Body of pancreas (tissue), 4 donors: Measurements from ENCODE around the gene AQP6. TPM values are rescaled to one million over a fixed set of nuclear protein-coding genes. Genes with fewer than 3 reads are reported as not detected.

ENCODE experiments used
- ATAC-seq: fragments of 150-250 bp; one replicate; pipeline ENCODE4 v1.9.1; 2016
- DNase-seq, 4 donors: peaks; one replicate each; pipeline ENCODE4 v3.0.0-alpha.2; 2019
- H3K27ac ChIP-seq, 4 donors: fragments of 200-600 bp; sonication (generic); 1 replicate in 3 of 4; 2 replicates in 1 of 4; pipeline versions ENCODE4 v1.5.1 to v1.6.1; 2016 to 2019; ENCODE audit warnings: mild to moderate bottlenecking in 1 of 4, mixed read lengths in 1 of 4, moderate library complexity in 1 of 4
- H3K27me3 ChIP-seq, 2 donors: fragments of 200-600 bp; sonication (generic); one replicate each; pipeline ENCODE4 v1.6.0; 2016; ENCODE audit warnings: mild to moderate bottlenecking in 1 of 2
- H3K36me3 ChIP-seq, 2 donors: fragments of 200-600 bp; sonication (generic); replicated peaks in 1 of 2; 2 replicates each; pipeline ENCODE4 v1.5.1; 2016; ENCODE audit warnings: low read depth in 2 of 2; ENCODE audit not compliant: insufficient read depth in 1 of 2
- H3K4me1 ChIP-seq: fragments of 200-600 bp; sonication (generic); one replicate; pipeline ENCODE4 v1.6.0; 2016
- H3K4me3 ChIP-seq, 2 donors: fragments of 200-600 bp; sonication (generic); 1 replicate in 1 of 2; 2 replicates in 1 of 2; pipeline ENCODE4 v1.5.1; 2016 to 2019
- H3K9me3 ChIP-seq, 3 donors: fragments of 200-600 bp; sonication (generic); 1 replicate in 2 of 3; 2 replicates in 1 of 3; pipeline ENCODE4 v1.5.1; 2016
- CTCF ChIP-seq, 7 experiments: fragments of 450-650 bp in 4 of 7; fragments of 200-600 bp in 3 of 7; sonication (generic) in 3 of 7; IDR thresholded peaks; one replicate each; pipeline ENCODE4 v1.5.1; 2016 to 2019; ENCODE audit warnings: antibody characterized with exemption in 7 of 7
- POLR2A ChIP-seq, 3 donors: fragments of 450-650 bp; IDR thresholded peaks; one replicate each; pipeline ENCODE4 v1.6.1; 2016; ENCODE audit warnings: antibody characterized with exemption in 3 of 3, mild to moderate bottlenecking in 2 of 3
- WGBS, 2 donors: methylation state at CpG; one replicate each; pipeline ENCODE4 v1.1.5; 2017; 5-methylcytosine and 5-hydroxymethylcytosine counted together
- intact Hi-C: fragments of 100-400 bp; cut with DNase I; formaldehyde crosslinking; loops from one replicate; pipeline ENCODE4 v1.15.1; 2023
- total RNA-seq, 2 donors: library from RNA; depleted of rRNA; stranded (reverse); fragments of >200 nt; gene quantifications; one replicate each; pipeline ENCODE4 v1.1.0, GENCODE V29; 2016

AQP6 gene
- total RNA-seq, 2 donors from 2014 or later = not detected

DNA sequence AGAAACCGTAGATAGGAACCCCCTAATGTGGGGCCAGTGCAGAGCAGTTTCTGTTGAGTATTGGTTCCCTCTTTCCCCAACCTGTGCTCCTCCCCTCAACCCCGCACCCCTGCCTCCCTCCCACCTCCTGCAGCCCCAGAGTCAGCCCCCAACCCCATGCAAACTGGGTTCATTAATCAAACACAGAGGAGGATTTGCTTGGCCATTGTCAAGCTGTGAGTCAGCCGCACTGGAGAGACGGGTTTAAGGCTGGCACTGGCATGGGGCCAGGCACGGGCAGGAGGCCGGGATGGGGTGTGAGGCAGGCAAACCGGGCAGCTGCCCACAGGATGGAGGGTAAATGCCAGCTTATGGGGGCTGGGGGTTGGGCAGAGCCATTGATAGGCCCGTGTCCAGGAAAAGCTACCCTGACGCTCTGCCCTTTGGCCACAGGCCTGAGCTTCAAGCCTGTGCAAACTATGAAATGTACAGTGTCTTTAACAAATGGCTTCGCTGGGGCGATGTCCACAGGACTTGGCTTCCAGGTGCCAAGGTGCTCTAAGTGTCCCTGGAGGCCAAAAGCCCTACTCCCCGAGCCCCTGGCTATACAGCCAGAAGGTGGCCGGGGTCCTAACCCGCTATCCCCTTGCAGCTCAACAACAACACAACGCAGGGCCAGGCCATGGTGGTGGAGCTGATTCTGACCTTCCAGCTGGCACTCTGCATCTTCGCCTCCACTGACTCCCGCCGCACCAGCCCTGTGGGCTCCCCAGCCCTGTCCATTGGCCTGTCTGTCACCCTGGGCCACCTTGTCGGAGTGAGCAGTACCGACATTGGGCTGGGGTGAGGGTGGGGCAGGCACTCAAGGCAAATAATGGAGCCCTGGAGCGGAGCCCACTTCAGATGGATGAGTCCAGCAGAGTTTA is 9.6 kb upstream of the AQP6 start:
- WGBS, 2 donors = 45 to 56% methylated on average over 8 to 20 of the region's 21 CpGs
- Histone ChIP-seq H3K36me3 (no peaks in the 10 kb centered on the region), H3K27ac (peak overlapping the region; percentile 50 to 72 (median 58)), H3K4me1 (peaks cover 52% of the 10 kb centered on the region), H3K4me3 (no peak overlapping the region), H3K9me3 (no peaks in the 10 kb centered on the region), H3K27me3 (peaks cover 0 to 9% of the 10 kb centered on the region in 2 donors)
- intact Hi-C loops = no loop called here
- ATAC-seq (peak; percentile 68), DNase-seq (peak; percentile 85 to 97 (median 90))
- TF ChIP-seq POLR2A (IDR thresholded peaks at IDR 0.05) (no peak), CTCF (IDR thresholded peaks at IDR 0.05) (no peak)

DNA sequence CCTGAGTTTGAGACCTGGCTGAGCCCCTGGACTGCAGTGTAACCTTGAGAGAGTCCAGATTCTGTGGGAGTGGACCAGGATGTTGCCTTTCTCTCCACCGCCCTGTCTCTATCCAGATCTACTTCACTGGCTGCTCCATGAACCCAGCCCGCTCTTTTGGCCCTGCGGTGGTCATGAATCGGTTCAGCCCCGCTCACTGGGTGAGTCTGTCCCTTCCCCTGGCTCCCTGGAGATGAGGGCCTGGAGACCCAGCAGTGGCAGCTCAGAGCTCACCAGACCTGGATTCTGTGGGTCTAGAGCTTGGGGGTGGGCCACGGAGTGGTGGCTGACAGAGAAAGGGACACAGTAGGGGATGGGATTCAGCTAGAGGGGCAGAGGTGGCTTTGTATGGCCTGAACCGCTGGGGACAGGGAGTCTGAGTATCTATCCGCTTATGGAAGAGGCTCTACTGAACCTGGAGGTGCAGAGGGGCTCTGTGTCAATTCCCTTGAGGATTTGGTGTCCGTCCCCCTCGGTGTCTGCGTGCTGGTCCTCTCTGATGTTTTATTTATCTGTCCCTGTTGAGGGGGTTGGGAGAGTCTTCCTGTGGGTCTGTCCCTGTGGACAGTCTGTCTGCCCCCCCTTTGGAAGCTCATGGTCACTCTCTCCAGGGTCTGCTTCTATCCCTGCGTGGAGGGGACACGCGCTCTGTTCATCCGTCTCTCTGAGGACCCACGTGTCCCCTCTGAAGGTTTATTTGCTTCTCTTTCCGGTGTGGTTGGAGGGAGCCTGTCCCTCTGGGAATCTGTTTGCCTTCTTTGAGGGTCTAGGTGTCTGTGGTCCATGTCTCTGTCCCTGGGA is 8.6 kb upstream of the AQP6 start:
- peaks cover 0 to 9% of the 10 kb centered on the region in 2 donors for H3K27me3 ChIP-seq
- ATAC-seq = no peak
- DNase-seq = no peak
- H3K4me3 ChIP-seq = no peak overlapping the region
- no peaks in the 10 kb centered on the region for H3K9me3 ChIP-seq
- intact Hi-C loops = no loop called here
- H3K36me3 ChIP-seq = no peaks in the 10 kb centered on the region
- H3K4me1 ChIP-seq = peaks cover 52% of the 10 kb centered on the region
- H3K27ac ChIP-seq = peak overlapping the region in 1 of 4 donors; percentile 66
- no peak for TF ChIP-seq POLR2A (IDR thresholded peaks at IDR 0.05)
- no peak for TF ChIP-seq CTCF (IDR thresholded peaks at IDR 0.05)
- 82 to 95% methylated on average over 11 to 16 of the region's 17 CpGs for WGBS, 2 donors

- Histone ChIP-seq H3K27me3 (peaks cover 0 to 9% of the 10 kb centered on the region in 2 donors), H3K4me1 (peaks cover 47% of the 10 kb centered on the region), H3K36me3 (no peaks in the 10 kb centered on the region), H3K9me3 (no peaks in the 10 kb centered on the region), H3K4me3 (no peak overlapping the region), H3K27ac (no peak overlapping the region)
- DNase-seq (no peak), ATAC-seq (no peak)
- 64 to 79% methylated on average over 12 to 13 of the region's 13 CpGs for WGBS, 2 donors
- intact Hi-C loops = no loop called here
- TF ChIP-seq CTCF (IDR thresholded peaks at IDR 0.05) = no peak
- no peak for TF ChIP-seq POLR2A (IDR thresholded peaks at IDR 0.05)
These were observed 7.7 kb upstream of the AQP6 start for GRCh38 chr12:49964849-49965624.

- WGBS, 2 donors = 68 to 100% methylated on average over 1 to 6 of the region's 6 CpGs
- H3K4me3 ChIP-seq = no peak overlapping the region
- peaks cover 0 to 6% of the 10 kb centered on the region in 2 donors for H3K27me3 ChIP-seq
- peaks cover 39% of the 10 kb centered on the region for H3K4me1 ChIP-seq
- no peak for ATAC-seq
- TF ChIP-seq CTCF (IDR thresholded peaks at IDR 0.05) (no peak), POLR2A (IDR thresholded peaks at IDR 0.05) (no peak)
- no peaks in the 10 kb centered on the region for H3K9me3 ChIP-seq
- intact Hi-C loops = no loop called here
- H3K27ac ChIP-seq = no peak overlapping the region
- H3K36me3 ChIP-seq = no peaks in the 10 kb centered on the region
- no peak for DNase-seq
These were observed 6.9 kb upstream of the AQP6 start for GRCh38 chr12:49965836-49966235.
